ENCODE measurements around the gene PPCDC.

The PPCDC gene

DNA sequence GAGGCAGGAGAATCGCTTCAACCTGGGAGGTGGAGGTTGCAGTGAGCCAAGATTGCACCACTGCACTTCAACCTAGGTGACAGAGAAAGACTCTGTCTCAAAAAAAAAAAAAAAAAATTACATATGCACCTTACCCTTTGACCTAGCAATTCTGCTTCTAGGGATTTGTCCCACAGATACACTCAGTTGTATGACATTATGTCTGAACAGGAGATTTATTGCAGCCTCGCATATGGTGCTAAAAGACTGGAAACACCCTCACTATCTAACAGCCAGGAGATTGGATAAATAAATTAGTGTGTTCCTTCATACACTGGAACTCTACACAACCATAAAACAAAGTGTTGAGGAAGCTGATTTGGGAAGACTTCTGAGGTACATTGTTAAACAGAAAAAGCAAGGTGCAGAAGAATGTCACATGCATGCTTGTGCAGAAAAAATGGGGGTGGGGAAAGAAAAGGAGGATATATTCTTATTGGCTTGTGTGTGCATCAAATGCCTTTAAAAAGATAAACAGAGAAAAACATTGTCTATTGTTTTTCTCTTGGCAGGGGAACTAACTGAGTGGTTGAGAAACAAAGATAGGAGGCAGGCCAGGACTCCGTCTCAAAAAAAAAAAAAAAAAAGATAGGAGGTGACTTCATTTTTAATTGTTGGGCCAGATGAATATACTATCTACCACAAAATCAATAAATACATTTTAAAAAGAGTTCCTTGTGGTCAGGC lies 30.9 kb downstream of the PPCDC start:
- H3K4me3 ChIP-seq (ENCODE audit: low read length), result no peak overlapping the region
- H3K9me3 ChIP-seq (replicated peaks; ENCODE audit: insufficient read depth, low read length), result no peaks in the 10 kb centered on the region
- H3K9me2 ChIP-seq (replicated peaks; ENCODE audit: insufficient read depth, low read length), result no peaks in the 10 kb centered on the region
- H3K27me3 ChIP-seq (replicated peaks; ENCODE audit: insufficient read depth, low read length), result no peaks in the 10 kb centered on the region
- peaks cover 5% of the 10 kb centered on the region; the same call in 1 of the 2 replicates for H3K79me2 ChIP-seq (ENCODE audit: low read length)
- no peak overlapping the region for H3K9ac ChIP-seq (ENCODE audit: low read length)
- no peak for TF ChIP-seq EZH2phosphoT487 (IDR thresholded peaks at IDR 0.05; ENCODE audit: low read length)
- TF ChIP-seq, protein P1, sequence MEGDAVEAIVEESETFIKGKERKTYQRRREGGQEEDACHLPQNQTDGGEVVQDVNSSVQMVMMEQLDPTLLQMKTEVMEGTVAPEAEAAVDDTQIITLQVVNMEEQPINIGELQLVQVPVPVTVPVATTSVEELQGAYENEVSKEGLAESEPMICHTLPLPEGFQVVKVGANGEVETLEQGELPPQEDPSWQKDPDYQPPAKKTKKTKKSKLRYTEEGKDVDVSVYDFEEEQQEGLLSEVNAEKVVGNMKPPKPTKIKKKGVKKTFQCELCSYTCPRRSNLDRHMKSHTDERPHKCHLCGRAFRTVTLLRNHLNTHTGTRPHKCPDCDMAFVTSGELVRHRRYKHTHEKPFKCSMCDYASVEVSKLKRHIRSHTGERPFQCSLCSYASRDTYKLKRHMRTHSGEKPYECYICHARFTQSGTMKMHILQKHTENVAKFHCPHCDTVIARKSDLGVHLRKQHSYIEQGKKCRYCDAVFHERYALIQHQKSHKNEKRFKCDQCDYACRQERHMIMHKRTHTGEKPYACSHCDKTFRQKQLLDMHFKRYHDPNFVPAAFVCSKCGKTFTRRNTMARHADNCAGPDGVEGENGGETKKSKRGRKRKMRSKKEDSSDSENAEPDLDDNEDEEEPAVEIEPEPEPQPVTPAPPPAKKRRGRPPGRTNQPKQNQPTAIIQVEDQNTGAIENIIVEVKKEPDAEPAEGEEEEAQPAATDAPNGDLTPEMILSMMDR (IDR thresholded peaks at IDR 0.05; ENCODE audit: low read length), result no peak
- no peak for TF ChIP-seq EZH2 (optimal IDR thresholded peaks at IDR 0.05; ENCODE audit: low read depth, low read length)
- H3K4me1 ChIP-seq (ENCODE audit: low read length), result no peaks in the 10 kb centered on the region
- no peaks in the 10 kb centered on the region for H4K20me1 ChIP-seq (ENCODE audit: insufficient read depth, low read length)
- H3K27ac ChIP-seq (ENCODE audit: low read length), result no peak overlapping the region
- H3K4me2 ChIP-seq (ENCODE audit: low read depth, low read length), result no peak overlapping the region
- H3F3A ChIP-seq (ENCODE audit: insufficient read depth, low read length), result no peaks in the 10 kb centered on the region
- DNase-seq, result no peak
- H2AFZ ChIP-seq (ENCODE audit: low read length), result no peak overlapping the region
- no peaks in the 10 kb centered on the region for H3K36me3 ChIP-seq (replicated peaks; ENCODE audit: insufficient read depth, low read length)

DNA sequence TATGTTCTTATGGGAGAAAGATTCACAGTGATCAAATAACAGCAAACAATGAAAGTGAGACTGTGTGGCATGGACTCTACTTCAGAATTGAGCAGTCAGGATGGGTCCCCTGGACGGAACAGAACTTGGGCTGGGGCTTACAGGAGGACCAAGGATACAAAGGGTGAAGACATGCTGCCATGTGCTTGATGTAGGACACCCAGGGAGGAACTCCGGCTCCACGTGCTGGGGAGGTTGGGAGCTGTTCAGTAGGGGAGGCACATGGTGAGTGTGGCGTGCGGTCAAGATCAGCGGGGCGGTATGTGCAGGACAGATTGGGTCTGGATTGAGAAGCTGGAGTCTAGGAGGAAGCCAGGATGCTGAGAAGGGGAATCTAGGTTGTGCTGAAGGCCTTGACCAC lies 32.6 kb downstream of the PPCDC start:
- Histone ChIP-seq H3K4me1 (ENCODE audit: low read length) (peaks cover 6% of the 10 kb centered on the region), H3K79me2 (ENCODE audit: low read length) (no peaks in the 10 kb centered on the region), H3K27me3 (replicated peaks; ENCODE audit: insufficient read depth, low read length) (no peaks in the 10 kb centered on the region), H2AFZ (ENCODE audit: low read length) (no peak overlapping the region), H3K9ac (ENCODE audit: low read length) (no peak overlapping the region), H3K4me3 (ENCODE audit: low read length) (no peak overlapping the region), H3K9me3 (replicated peaks; ENCODE audit: insufficient read depth, low read length) (no peaks in the 10 kb centered on the region), H3F3A (ENCODE audit: insufficient read depth, low read length) (peaks cover 5% of the 10 kb centered on the region), H3K27ac (ENCODE audit: low read length) (no peak overlapping the region), H3K9me2 (replicated peaks; ENCODE audit: insufficient read depth, low read length) (no peaks in the 10 kb centered on the region), H3K4me2 (ENCODE audit: low read depth, low read length) (no peak overlapping the region), H4K20me1 (ENCODE audit: insufficient read depth, low read length) (no peaks in the 10 kb centered on the region), H3K36me3 (replicated peaks; ENCODE audit: insufficient read depth, low read length) (no peaks in the 10 kb centered on the region)
- DNase-seq, result no peak
- TF ChIP-seq EZH2 (optimal IDR thresholded peaks at IDR 0.05; ENCODE audit: low read depth, low read length) (no peak), EZH2phosphoT487 (IDR thresholded peaks at IDR 0.05; ENCODE audit: low read length) (no peak)
- TF ChIP-seq, protein P1 (IDR thresholded peaks at IDR 0.05; ENCODE audit: low read length), result no peak

DNA sequence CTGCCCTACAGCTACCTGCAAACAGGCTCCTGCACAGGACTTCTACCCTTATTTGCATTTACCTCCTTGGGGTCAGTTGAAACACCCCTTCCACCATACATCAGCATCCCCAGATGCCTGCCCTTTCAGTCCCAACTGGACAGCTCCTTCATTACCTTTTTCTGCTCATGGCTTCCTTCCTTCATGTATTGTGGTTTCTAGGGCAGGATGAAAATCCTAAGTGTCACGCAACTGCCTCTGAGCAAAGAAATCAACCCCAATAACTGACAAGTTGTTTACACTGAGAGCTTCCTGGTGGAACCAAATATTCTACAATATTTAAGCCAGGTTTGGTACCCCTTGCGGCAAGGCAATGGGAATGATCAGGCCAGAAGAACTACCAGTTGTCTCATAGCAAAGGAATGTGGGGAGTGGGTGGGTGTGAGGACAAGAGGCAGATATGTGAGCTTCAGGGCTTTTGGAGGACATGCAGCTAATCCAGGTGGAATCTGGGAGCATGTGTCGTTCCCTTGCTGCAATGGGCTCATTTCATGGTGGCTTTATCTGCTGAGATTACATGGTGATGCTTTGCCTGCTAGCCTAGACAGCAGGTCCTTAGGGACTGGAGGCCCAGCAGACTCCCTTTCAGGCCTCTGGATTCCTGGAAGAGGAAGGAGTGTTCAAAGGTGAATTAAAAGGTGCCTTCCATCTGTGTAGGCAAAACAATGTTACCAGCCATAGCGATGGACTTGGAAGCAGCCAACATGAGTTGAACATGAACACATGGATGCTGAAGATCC lies 34.9 kb downstream of the PPCDC start:
- Histone ChIP-seq H3K9me3 (replicated peaks; ENCODE audit: insufficient read depth, low read length) (no peaks in the 10 kb centered on the region), H2AFZ (ENCODE audit: low read length) (no peak overlapping the region), H3K9ac (ENCODE audit: low read length) (no peak overlapping the region), H3K36me3 (replicated peaks; ENCODE audit: insufficient read depth, low read length) (no peaks in the 10 kb centered on the region), H3K4me3 (ENCODE audit: low read length) (no peak overlapping the region), H4K20me1 (ENCODE audit: insufficient read depth, low read length) (no peaks in the 10 kb centered on the region), H3F3A (ENCODE audit: insufficient read depth, low read length) (peaks cover 12% of the 10 kb centered on the region), H3K27ac (ENCODE audit: low read length) (no peak overlapping the region), H3K27me3 (replicated peaks; ENCODE audit: insufficient read depth, low read length) (no peaks in the 10 kb centered on the region), H3K79me2 (ENCODE audit: low read length) (no peaks in the 10 kb centered on the region), H3K4me1 (ENCODE audit: low read length) (peaks cover 24% of the 10 kb centered on the region), H3K4me2 (ENCODE audit: low read depth, low read length) (no peak overlapping the region), H3K9me2 (replicated peaks; ENCODE audit: insufficient read depth, low read length) (no peaks in the 10 kb centered on the region)
- TF ChIP-seq, protein P1 (IDR thresholded peaks at IDR 0.05; ENCODE audit: low read length), result no peak
- no peak for DNase-seq

Data from MM.1S (cell line).